Stimulated activated CD8-positive, alpha-beta memory T cell treated with anti-CD3 and anti-CD28 coated beads, Interleukin-2, amount 100 ng/mL, for 1 hour (primary cell): ENCODE data around the gene MAP3K2.
"Not testable (repeated sequence)": the region's sequence is repeated elsewhere in the genome, so short reads cannot be mapped to it uniquely, and the experiment has no call there.

Experiments
- DNase-seq, 2 donors: peaks; one replicate each; pipeline ENCODE4 v3.0.0-alpha.2; 2020; ENCODE audit warnings: low read depth in 2 of 2

MAP3K2 gene

GRCh38 chr2:127421116-127421800 is 33.5 kb upstream of the MAP3K2 start:
- no peak for DNase-seq

- no peak for DNase-seq
Observed at GRCh38 chr2:127420039-127420864, 32.5 kb upstream of the MAP3K2 start.

GRCh38 chr2:127419448-127420038 is 31.8 kb upstream of the MAP3K2 start:
- DNase-seq, result no peak

GRCh38 chr2:127419112-127419430 is 31.3 kb upstream of the MAP3K2 start:
- DNase-seq, result no peak

GRCh38 chr2:127418300-127419111 is 30.7 kb upstream of the MAP3K2 start, which contains the start of gene PROC:
TSS of gene PROC (plus strand) at chr2:127418427. CDS start at chr2:127419943, 1,516 bp downstream.
- DNase-seq, result no peak

GRCh38 chr2:127417406-127417805 is 29.6 kb upstream of the MAP3K2 start:
- DNase-seq, result no peak

GRCh38 chr2:127416506-127417001 is 28.8 kb upstream of the MAP3K2 start:
- no peak for DNase-seq

GRCh38 chr2:127415593-127416505 is 28.1 kb upstream of the MAP3K2 start:
- DNase-seq, result peak; percentile 60 to 63

GRCh38 chr2:127414638-127415592 is 27.1 kb upstream of the MAP3K2 start:
- no peak for DNase-seq

GRCh38 chr2:127413782-127414637 is 26.2 kb upstream of the MAP3K2 start:
- DNase-seq, result no peak

GRCh38 chr2:127413200-127413599 is 25.4 kb upstream of the MAP3K2 start:
- DNase-seq, result no peak

- DNase-seq, result no peak
Observed at GRCh38 chr2:127411653-127412369, 24.0 kb upstream of the MAP3K2 start.

GRCh38 chr2:127410871-127411652 is 23.3 kb upstream of the MAP3K2 start:
- no peak for DNase-seq

- not testable (repeated sequence) for DNase-seq
Observed at GRCh38 chr2:127409716-127410115, 21.9 kb upstream of the MAP3K2 start.

- no peak for DNase-seq
Observed at GRCh38 chr2:127408807-127409099, 21.0 kb upstream of the MAP3K2 start.

- peak; percentile 85 to 87 for DNase-seq
Observed at GRCh38 chr2:127408004-127408806, 20.4 kb upstream of the MAP3K2 start.

GRCh38 chr2:127407661-127408003 is 19.9 kb upstream of the MAP3K2 start:
- no peak for DNase-seq
